B cell (primary cell): ENCODE results near the gene APOD. TPM values are rescaled to one million over a fixed set of nuclear protein-coding genes. Genes with fewer than 3 reads are reported as not detected.

Experiments
- ATAC-seq: fragments of 200-7000 bp; cut with Tn5 transposase; one replicate; pipeline ENCODE4 v1.10.0; 2021; ENCODE audit warnings: low read depth, mild to moderate bottlenecking, moderate number of reproducible peaks, moderate library complexity
- CTCF ChIA-PET: fragments of 350-600 bp; sonication (Branson Sonifier 250); formaldehyde crosslinking; loops from one replicate; lab custom pipeline; 2021; ENCODE audit warnings: antibody characterized with exemption, inconsistent platforms; lab: Charles Lee
- POLR2A ChIA-PET: fragments of 350-600 bp; sonication (Branson Sonifier 250); formaldehyde crosslinking; loops from one replicate; lab custom pipeline; 2021; ENCODE audit warnings: antibody characterized with exemption; lab: Charles Lee
- DNase-seq: peaks from one replicate; pipeline ENCODE4 v3.0.0; 2013
- H2AFZ ChIP-seq: 2 replicates; pipeline ENCODE4 v1.6.1; 2012; ENCODE audit warnings: mild to moderate bottlenecking, low read depth, low read length; ENCODE audit not compliant: insufficient read depth, poor library complexity, severe bottlenecking
- H3K27ac ChIP-seq, 2 donors: 1 replicate in 1 of 2; 2 replicates in 1 of 2; pipeline ENCODE4 v1.5.1; 2012 to 2013; ENCODE audit warnings: low read length in 2 of 2, mild to moderate bottlenecking in 2 of 2, moderate library complexity in 1 of 2
- H3K27me3 ChIP-seq, 4 experiments: fragments of 200-600 bp in 1 of 4; sonication (generic) in 1 of 4; replicated peaks in 1 of 4; 1 replicate in 2 of 4; 2 replicates in 2 of 4; pipeline versions ENCODE4 v1.6.1 to v1.7.0; 2013 to 2016; ENCODE audit warnings: low read length in 3 of 4, mild to moderate bottlenecking in 2 of 4, mixed read lengths in 1 of 4, moderate library complexity in 1 of 4; ENCODE audit not compliant: insufficient read depth in 4 of 4, control insufficient read depth in 3 of 4; ENCODE audit errors: control extremely low read depth in 1 of 4
- H3K36me3 ChIP-seq, 2 experiments: replicated peaks in 1 of 2; 1 replicate in 1 of 2; 2 replicates in 1 of 2; pipeline versions ENCODE4 v1.6.1 to v1.7.1; 2013; ENCODE audit warnings: low read length in 1 of 2; ENCODE audit not compliant: insufficient read depth in 2 of 2, control insufficient read depth in 1 of 2; ENCODE audit errors: control extremely low read depth in 1 of 2, extremely low read depth in 1 of 2
- H3K4me1 ChIP-seq, 2 donors: fragments of 200-600 bp in 1 of 2; sonication (generic) in 1 of 2; 1 replicate in 1 of 2; 2 replicates in 1 of 2; pipeline versions ENCODE4 v1.5.1 to v1.6.1; 2013 to 2017; ENCODE audit warnings: low read length in 2 of 2; ENCODE audit not compliant: control insufficient read depth in 2 of 2, insufficient read depth in 2 of 2
- H3K4me2 ChIP-seq: replicated peaks from 2 replicates; pipeline ENCODE3; 2012; ENCODE audit warnings: mild to moderate bottlenecking, low read depth, low read length; ENCODE audit not compliant: poor library complexity, severe bottlenecking
- H3K4me3 ChIP-seq, 5 experiments: fragments of 200-600 bp in 1 of 5; sonication (generic) in 1 of 5; 1 replicate in 3 of 5; 2 replicates in 2 of 5; pipeline versions ENCODE4 v1.5.1 to v1.7.0; 2011 to 2016; ENCODE audit warnings: low read length in 4 of 5, mild to moderate bottlenecking in 4 of 5, low read depth in 2 of 5, control low read depth in 1 of 5, moderate library complexity in 1 of 5; ENCODE audit not compliant: insufficient read depth in 1 of 5; ENCODE audit errors: control extremely low read depth in 1 of 5, extremely low read depth in 1 of 5
- H3K79me2 ChIP-seq: fragments of 200-600 bp; sonication (generic); one replicate; pipeline ENCODE4 v1.6.0; 2016; ENCODE audit warnings: low read length; ENCODE audit not compliant: control insufficient read depth, insufficient read depth
- H3K9ac ChIP-seq: fragments of 200-600 bp; sonication (generic); 2 replicates; pipeline ENCODE4 v1.6.1; 2017; ENCODE audit warnings: mild to moderate bottlenecking, low read length, moderate library complexity
- H3K9me3 ChIP-seq, 3 donors: one replicate each; pipeline versions ENCODE4 v1.6.1 to v1.7.1; 2013; ENCODE audit warnings: low read length in 2 of 3; ENCODE audit not compliant: control insufficient read depth in 2 of 3, insufficient read depth in 1 of 3; ENCODE audit errors: control extremely low read depth in 1 of 3
- H4K20me1 ChIP-seq: 2 replicates; pipeline ENCODE4 v1.6.0; 2012; ENCODE audit warnings: mild to moderate bottlenecking, low read length; ENCODE audit not compliant: insufficient read depth, control insufficient read depth, poor library complexity, severe bottlenecking
- H3K27ac Mint-ChIP-seq: one replicate; pipeline ENCODE4 v1.8.0; 2021; ENCODE audit warnings: mixed read lengths
- H3K27me3 Mint-ChIP-seq: one replicate; pipeline ENCODE4 v1.8.0; 2021; ENCODE audit warnings: mixed read lengths
- H3K4me1 Mint-ChIP-seq: one replicate; pipeline ENCODE4 v1.8.0; 2021; ENCODE audit warnings: mixed read lengths
- H3K4me3 Mint-ChIP-seq: one replicate; pipeline ENCODE4 v1.8.0; 2021; ENCODE audit warnings: mixed read lengths
- H3K9me3 Mint-ChIP-seq: one replicate; pipeline ENCODE4 v1.8.0; 2022; ENCODE audit warnings: mixed read lengths; ENCODE audit not compliant: insufficient read depth
- CTCF ChIP-seq: fragments of 200-600 bp; IDR thresholded peaks from one replicate; pipeline ENCODE4 v1.8.0; 2022; ENCODE audit warnings: antibody characterized with exemption, mild to moderate bottlenecking
- EZH2 ChIP-seq: IDR thresholded peaks from 2 replicates; pipeline ENCODE4 v1.6.1; 2012; ENCODE audit warnings: borderline replicate concordance, low read depth, mild to moderate bottlenecking, moderate library complexity, low read length; ENCODE audit not compliant: insufficient read depth, poor library complexity, severe bottlenecking
- WGBS: methylation state at CpG from one replicate; pipeline ENCODE4 v1.1.5; 2013; ENCODE audit warnings: missing lambda C conversion rate; ENCODE audit not compliant: insufficient coverage; 5-methylcytosine and 5-hydroxymethylcytosine counted together
- intact Hi-C: fragments of 100-400 bp; cut with micrococcal nuclease; formaldehyde crosslinking; loops from one replicate; pipeline ENCODE4 v1.10.0; 2022
- polyA plus RNA-seq: library from polyadenylated mRNA; depleted of rRNA; stranded (reverse); fragments of >200 nt; gene quantifications from 2 replicates; pipeline ENCODE4 v1.2.3, GENCODE V29; 2012
- total RNA-seq, 2 donors: library from RNA; stranded (reverse); fragments of 120-200 nt in 1 of 2; gene quantifications; 1 replicate in 1 of 2; 2 replicates in 1 of 2; pipeline versions ENCODE4 v1.2.3 to v1.2.4, GENCODE V29; 2013 to 2022

The APOD gene
- total and polyA plus RNA-seq, 2 donors (not counting 1 experiment from before 2014, with no cell fraction given) = 0.59 TPM; not detected in 1

GRCh38 chr3:195613468-195614069, 29.8 kb upstream of the APOD start:
- POLR2A ChIA-PET = no interaction called here

More at GRCh38 chr3:195613468-195614069, 29.8 kb upstream of the APOD start:
- no peaks in the 10 kb centered on the region for H3K9me3 Mint-ChIP-seq
- H3K4me3 ChIP-seq = no peak overlapping the region
- no peaks in the 10 kb centered on the region for H3K79me2 ChIP-seq
- CTCF ChIA-PET = interaction anchor here (0.6 kb wide), 1 partner anchor 61 kb away, joined by 5 read pairs; no protein-coding TSS in a partner anchor
- no peaks in the 10 kb centered on the region for H4K20me1 ChIP-seq
- DNase-seq (no peak), ATAC-seq (no peak)
- H3K9me3 ChIP-seq = no peaks in the 10 kb centered on the region
- H3K4me2 ChIP-seq = no peak overlapping the region
- intact Hi-C loops = no loop called here
- H3K4me3 Mint-ChIP-seq = no peak overlapping the region
- H2AFZ ChIP-seq = no peak overlapping the region
- no peak overlapping the region for H3K9ac ChIP-seq
- H3K4me1 ChIP-seq = peaks cover 0 to 3% of the 10 kb centered on the region in 2 donors
- H3K27me3 ChIP-seq = no peaks in the 10 kb centered on the region
- peaks cover 6% of the 10 kb centered on the region for H3K27me3 Mint-ChIP-seq
- peaks cover 3% of the 10 kb centered on the region for H3K4me1 Mint-ChIP-seq
- H3K27ac ChIP-seq = no peak overlapping the region
- no peaks in the 10 kb centered on the region for H3K36me3 ChIP-seq
- TF ChIP-seq EZH2 (no peak), CTCF (no peak)
- no peak overlapping the region for H3K27ac Mint-ChIP-seq
- WGBS = 98% methylated on average over 7 of the region's 15 CpGs
